ENCODE measurements around the gene DMD. TPM values are rescaled to one million over a fixed set of nuclear protein-coding genes. Genes with fewer than 3 reads are reported as not detected.

Gene DMD
- total RNA-seq, 2 donors from 2014 or later = 19.6 to 24.9 TPM

DNA sequence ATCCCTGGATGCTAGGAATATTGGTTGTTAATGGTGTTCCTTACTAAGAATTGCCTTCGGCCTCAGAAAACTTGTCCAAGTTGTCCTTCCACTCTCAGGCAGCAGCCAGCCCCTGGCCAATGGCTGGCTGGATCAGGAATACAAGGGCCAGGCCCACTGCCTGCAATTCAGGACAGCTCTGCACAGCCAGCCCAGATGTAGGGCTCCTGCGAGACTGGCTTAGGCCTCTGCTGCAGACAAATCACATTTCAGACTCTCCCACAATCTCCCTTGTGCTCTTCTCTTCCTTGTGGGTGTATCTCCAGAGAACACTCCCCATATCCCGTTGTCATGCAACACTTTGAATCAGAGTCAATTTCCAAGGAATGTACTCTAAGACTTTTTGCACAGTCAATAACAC lies 1391.9 kb downstream of the DMD start:
- Histone ChIP-seq H3K4me3 (ENCODE audit: low read length) (no peak overlapping the region), H3K27ac (ENCODE audit: low read depth, low read length) (no peak overlapping the region), H3K9ac (ENCODE audit: extremely low read depth, low read length, poor library complexity, severe bottlenecking) (no peak overlapping the region), H3K9me3 (ENCODE audit: control insufficient read depth, low read length) (no peaks in the 10 kb centered on the region), H3K36me3 (ENCODE audit: control insufficient read depth, insufficient read depth, low read length) (no peaks in the 10 kb centered on the region), H3K4me1 (ENCODE audit: control insufficient read depth, insufficient read depth, low read length) (no peaks in the 10 kb centered on the region), H3K27me3 (ENCODE audit: control insufficient read depth, insufficient read depth, low read length, poor library complexity, severe bottlenecking) (no peaks in the 10 kb centered on the region)
- peaks cover 40% of the 10 kb centered on the region for H3K9me3 Mint-ChIP-seq
- no peaks in the 10 kb centered on the region for H3K4me1 Mint-ChIP-seq
- DNase-seq = no peak
- H3K27me3 Mint-ChIP-seq (ENCODE audit: insufficient read depth) = peaks cover 2% of the 10 kb centered on the region
- H3K4me3 Mint-ChIP-seq = no peak overlapping the region
- H3K27ac Mint-ChIP-seq = no peak overlapping the region
- WGBS, 2 experiments (ENCODE audit: insufficient coverage in 1 of 2, insufficient read length in 1 of 2) = 90 to 100% methylated on average over 1 to 3 of the region's 3 CpGs
- H3K36me3 Mint-ChIP-seq (ENCODE audit: low read depth) = no peaks in the 10 kb centered on the region
- no peak for TF ChIP-seq CTCF (conservative IDR thresholded peaks at IDR 0.05)

- no peak overlapping the region for H3K4me3 ChIP-seq (ENCODE audit: low read length)
- no peaks in the 10 kb centered on the region for H3K36me3 ChIP-seq (ENCODE audit: control insufficient read depth, insufficient read depth, low read length)
- H3K9me3 Mint-ChIP-seq = peaks cover 39% of the 10 kb centered on the region
- no peak overlapping the region for H3K4me3 Mint-ChIP-seq
- TF ChIP-seq CTCF (conservative IDR thresholded peaks at IDR 0.05) = no peak
- no peaks in the 10 kb centered on the region for H3K36me3 Mint-ChIP-seq (ENCODE audit: low read depth)
- no peaks in the 10 kb centered on the region for H3K9me3 ChIP-seq (ENCODE audit: control insufficient read depth, low read length)
- peaks cover 2% of the 10 kb centered on the region for H3K27me3 Mint-ChIP-seq (ENCODE audit: insufficient read depth)
- no peaks in the 10 kb centered on the region for H3K4me1 Mint-ChIP-seq
- no peak overlapping the region for H3K9ac ChIP-seq (ENCODE audit: extremely low read depth, low read length, poor library complexity, severe bottlenecking)
- no peak overlapping the region for H3K27ac Mint-ChIP-seq
- no peaks in the 10 kb centered on the region for H3K4me1 ChIP-seq (ENCODE audit: control insufficient read depth, insufficient read depth, low read length)
- no peaks in the 10 kb centered on the region for H3K27me3 ChIP-seq (ENCODE audit: control insufficient read depth, insufficient read depth, low read length, poor library complexity, severe bottlenecking)
- no peak for DNase-seq
- no peak overlapping the region for H3K27ac ChIP-seq (ENCODE audit: low read depth, low read length)
Observed at GRCh38 chrX:31811106-31811505, 1400.2 kb downstream of the DMD start.

GRCh38 chrX:31808357-31808756 lies 1403.0 kb downstream of the DMD start:
- TF ChIP-seq CTCF (conservative IDR thresholded peaks at IDR 0.05) = no peak
- H3K9me3 Mint-ChIP-seq = peaks cover 39% of the 10 kb centered on the region
- no peak for DNase-seq
- H3K27me3 ChIP-seq (ENCODE audit: control insufficient read depth, insufficient read depth, low read length, poor library complexity, severe bottlenecking) = no peaks in the 10 kb centered on the region
- no peaks in the 10 kb centered on the region for H3K9me3 ChIP-seq (ENCODE audit: control insufficient read depth, low read length)
- 33 to 81% methylated on average over 1 to 2 of the region's 2 CpGs for WGBS, 2 experiments (ENCODE audit: insufficient coverage in 1 of 2, insufficient read length in 1 of 2)
- no peaks in the 10 kb centered on the region for H3K4me1 Mint-ChIP-seq
- H3K36me3 Mint-ChIP-seq (ENCODE audit: low read depth) = no peaks in the 10 kb centered on the region
- no peak overlapping the region for H3K27ac ChIP-seq (ENCODE audit: low read depth, low read length)
- H3K36me3 ChIP-seq (ENCODE audit: control insufficient read depth, insufficient read depth, low read length) = no peaks in the 10 kb centered on the region
- H3K4me3 Mint-ChIP-seq = no peak overlapping the region
- no peak overlapping the region for H3K27ac Mint-ChIP-seq
- H3K4me3 ChIP-seq (ENCODE audit: low read length) = no peak overlapping the region
- no peaks in the 10 kb centered on the region for H3K27me3 Mint-ChIP-seq (ENCODE audit: insufficient read depth)
- no peaks in the 10 kb centered on the region for H3K4me1 ChIP-seq (ENCODE audit: control insufficient read depth, insufficient read depth, low read length)
- H3K9ac ChIP-seq (ENCODE audit: extremely low read depth, low read length, poor library complexity, severe bottlenecking) = no peak overlapping the region
